HG03159 (cell line): ENCODE results near the gene MAGEA1.
"Not testable (repeated sequence)": the region's sequence is repeated elsewhere in the genome, so short reads cannot be mapped to it uniquely, and the experiment has no call there.

Source experiments
- ATAC-seq: cut with Tn5 transposase; IDR thresholded peaks from one replicate; pipeline ENCODE4 v1.9.1; 2021; ENCODE audit warnings: mild to moderate bottlenecking, moderate library complexity; ENCODE audit not compliant: unreplicated experiment

MAGEA1 gene, protein sequence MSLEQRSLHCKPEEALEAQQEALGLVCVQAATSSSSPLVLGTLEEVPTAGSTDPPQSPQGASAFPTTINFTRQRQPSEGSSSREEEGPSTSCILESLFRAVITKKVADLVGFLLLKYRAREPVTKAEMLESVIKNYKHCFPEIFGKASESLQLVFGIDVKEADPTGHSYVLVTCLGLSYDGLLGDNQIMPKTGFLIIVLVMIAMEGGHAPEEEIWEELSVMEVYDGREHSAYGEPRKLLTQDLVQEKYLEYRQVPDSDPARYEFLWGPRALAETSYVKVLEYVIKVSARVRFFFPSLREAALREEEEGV

DNA sequence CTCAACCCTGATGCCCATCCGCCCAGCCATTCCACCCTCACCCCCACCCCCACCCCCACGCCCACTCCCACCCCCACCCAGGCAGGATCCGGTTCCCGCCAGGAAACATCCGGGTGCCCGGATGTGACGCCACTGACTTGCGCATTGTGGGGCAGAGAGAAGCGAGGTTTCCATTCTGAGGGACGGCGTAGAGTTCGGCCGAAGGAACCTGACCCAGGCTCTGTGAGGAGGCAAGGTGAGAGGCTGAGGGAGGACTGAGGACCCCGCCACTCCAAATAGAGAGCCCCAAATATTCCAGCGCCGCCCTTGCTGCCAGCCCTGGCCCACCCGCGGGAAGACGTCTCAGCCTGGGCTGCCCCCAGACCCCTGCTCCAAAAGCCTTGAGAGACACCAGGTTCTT lies at the start of gene MAGEA1:
Gene MAGEA1 (plus strand): TSS at position 154 of the 400 bp plus-strand sequence. CDS start 3,106 bp downstream, outside the sequence.
- no peak for ATAC-seq

DNA sequence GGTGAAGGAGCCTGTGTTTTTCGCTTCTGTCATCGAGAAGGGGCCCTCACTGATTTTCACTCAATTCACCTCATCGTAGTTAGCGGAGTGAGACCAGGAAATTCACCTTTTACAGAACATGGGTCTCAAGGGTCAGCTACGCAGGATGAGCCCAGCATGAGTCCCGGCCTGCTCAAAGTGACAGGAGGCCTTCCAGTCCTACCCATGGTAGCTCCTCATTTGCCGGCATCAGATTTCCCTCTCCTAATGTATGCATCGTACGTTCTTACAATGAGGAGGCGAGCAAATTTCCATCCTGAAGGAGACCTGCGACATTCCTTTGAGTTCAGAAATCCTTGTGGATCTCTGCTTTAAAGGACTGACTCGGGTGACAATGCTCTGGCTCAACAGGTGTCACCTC lies 46.2 kb upstream of the MAGEA1 start:
- ATAC-seq = not testable (repeated sequence)

DNA sequence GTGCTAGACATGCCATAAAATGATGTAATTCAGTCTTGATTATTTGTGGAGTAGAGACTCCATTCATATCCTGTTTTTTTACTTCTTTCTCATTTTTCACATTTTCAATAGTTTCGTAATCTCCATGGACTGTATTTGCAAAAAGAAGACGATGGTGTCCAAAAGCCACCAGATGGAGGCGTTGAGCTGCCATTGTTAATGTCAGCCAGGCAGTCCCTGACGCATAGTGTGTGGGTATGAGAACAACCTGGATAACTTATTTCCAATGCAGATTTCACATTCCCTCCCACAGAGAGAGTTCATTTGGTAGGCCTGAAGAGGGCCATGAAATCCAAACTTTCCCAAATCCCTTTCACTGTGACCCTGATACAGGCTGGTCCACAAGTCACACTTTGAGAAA lies 40.0 kb upstream of the MAGEA1 start:
- ATAC-seq = not testable (repeated sequence)

DNA sequence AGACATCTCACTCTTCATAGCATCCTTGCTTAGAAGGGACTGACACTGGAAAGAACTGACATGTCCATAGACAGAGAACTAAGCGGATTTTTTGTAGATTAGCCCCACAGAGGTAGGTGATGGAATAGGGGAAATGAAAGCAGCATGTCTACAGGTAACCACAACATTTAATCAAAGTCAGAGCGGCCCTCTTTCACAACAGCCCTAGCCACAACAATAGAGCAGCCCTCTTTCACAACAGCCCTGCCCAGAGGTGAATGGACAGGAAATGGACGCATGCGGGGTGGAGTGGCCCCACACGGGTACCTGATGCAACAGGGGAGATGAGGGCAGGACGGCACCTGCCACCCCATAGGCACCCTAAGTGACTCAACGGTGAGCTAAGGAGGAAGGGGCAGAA lies 32.8 kb upstream of the MAGEA1 start:
- not testable (repeated sequence) for ATAC-seq

DNA sequence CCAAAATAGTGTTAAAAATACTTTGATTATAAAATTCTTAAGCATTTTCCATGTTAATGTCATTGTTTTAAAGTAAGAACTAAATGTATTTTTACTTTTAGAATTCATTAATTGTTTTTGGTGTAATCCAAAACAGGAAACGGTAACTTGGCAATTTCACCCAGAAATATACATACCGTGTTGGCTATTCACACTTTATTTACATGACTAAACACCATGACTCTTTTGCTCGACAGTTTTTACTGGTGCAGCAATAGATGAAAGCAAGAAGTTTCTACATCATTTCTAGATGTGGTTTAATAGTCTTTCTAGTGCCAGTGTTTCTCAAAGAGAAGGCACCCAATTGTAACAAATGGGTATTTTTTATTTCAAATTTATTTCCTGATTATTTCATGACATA lies 25.6 kb upstream of the MAGEA1 start:
- no peak for ATAC-seq

DNA sequence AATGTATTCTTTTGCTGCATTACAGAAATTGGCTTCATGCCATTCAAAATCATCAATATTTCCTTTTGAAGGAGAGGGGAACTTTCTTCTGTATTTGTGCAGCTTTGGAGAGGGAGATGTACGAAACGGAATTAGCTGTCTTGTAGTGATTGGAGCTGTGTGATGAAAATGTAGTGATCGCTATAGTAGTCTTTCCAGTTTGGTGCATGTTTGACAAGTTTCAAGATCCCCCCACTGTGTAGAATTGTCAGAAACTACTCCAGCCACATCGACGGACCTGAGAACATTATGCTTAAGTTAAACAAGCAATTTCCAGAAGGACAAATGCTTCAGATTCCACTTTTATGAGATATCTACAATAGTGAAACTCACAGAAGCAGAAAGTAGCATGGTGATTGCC lies 21.6 kb upstream of the MAGEA1 start:
- ATAC-seq = no peak

DNA sequence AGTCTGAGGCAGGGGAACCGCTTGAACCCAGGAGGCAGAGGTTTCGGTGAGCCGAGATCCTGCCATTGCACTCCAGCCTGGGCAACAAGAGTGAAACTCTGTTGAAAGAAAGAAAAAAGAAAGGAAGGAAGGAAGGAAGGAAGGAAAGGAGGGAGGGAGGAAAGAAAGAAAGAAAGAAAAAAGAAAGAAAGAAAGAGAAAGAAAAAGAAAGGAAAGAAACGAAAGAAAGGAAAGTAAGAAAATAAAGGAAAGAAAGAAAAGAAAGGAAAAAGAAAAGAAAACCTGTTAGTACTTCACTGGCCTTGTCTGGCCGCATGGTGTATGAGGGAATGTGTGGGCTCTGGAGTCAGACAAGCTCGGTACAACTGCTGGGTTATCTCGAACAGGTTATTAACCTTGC lies 20.8 kb upstream of the MAGEA1 start:
- no peak for ATAC-seq

DNA sequence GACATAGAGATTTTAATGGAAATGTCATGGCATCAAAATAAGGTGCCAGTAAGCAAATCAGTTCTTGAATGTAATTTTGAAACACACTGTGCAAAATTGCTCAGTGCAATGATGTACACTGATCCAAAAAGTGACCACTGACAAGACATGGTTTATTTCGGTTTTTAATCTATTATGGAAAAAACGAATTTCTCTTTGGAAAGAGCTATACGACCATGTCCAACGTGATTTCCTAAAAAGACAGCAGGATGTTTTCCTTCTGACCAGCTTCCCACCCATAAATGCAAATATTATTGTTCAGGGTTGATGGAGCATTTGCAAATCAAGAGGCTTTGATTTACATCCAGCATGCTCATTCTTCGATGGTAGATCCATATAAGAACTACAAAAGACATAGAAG lies 17.1 kb upstream of the MAGEA1 start:
- no peak for ATAC-seq

DNA sequence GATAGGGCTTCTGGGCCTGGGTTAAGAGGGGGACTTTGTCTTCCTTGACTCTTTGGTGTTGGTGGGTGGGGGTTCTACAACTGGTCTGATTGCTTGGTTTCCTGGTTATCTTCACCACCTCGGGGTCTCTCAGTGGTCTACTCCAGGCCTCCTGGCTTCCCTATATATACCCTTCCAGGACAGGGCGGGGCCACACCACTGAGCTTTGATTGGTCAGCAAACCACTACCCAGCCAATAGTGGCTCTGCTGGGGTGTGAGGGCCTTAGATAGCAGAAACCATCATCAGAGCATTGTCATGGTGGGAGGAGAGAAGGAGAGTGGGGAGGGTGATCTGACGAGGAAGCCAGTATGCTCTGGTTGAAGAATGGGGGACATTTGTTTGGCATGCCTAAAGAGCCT lies 14.4 kb upstream of the MAGEA1 start:
- ATAC-seq = no peak

DNA sequence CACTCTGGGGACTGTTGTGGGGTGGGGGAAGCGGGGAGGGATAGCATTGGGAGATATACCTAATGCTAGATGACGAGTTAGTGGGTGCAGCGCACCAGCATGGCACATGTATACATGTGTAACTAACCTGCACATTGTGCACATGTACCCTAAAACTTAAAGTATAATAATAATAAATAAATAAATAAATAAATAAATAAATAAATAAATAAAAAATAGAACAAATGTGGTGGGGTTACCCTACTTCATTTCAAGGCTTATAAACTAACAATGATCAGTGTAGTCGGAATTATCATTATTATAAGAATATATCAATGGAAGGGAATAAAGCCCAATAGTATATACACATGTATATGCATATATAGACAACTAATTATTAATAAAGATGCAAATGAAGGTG lies 10.7 kb upstream of the MAGEA1 start:
- ATAC-seq = not testable (repeated sequence)

DNA sequence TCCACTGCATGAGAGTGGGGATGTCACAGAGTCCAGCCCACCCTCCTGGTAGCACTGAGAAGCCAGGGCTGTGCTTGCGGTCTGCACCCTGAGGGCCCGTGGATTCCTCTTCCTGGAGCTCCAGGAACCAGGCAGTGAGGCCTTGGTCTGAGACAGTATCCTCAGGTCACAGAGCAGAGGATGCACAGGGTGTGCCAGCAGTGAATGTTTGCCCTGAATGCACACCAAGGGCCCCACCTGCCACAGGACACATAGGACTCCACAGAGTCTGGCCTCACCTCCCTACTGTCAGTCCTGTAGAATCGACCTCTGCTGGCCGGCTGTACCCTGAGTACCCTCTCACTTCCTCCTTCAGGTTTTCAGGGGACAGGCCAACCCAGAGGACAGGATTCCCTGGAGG lies 2.7 kb downstream of the MAGEA1 start:
- ATAC-seq = no peak

DNA sequence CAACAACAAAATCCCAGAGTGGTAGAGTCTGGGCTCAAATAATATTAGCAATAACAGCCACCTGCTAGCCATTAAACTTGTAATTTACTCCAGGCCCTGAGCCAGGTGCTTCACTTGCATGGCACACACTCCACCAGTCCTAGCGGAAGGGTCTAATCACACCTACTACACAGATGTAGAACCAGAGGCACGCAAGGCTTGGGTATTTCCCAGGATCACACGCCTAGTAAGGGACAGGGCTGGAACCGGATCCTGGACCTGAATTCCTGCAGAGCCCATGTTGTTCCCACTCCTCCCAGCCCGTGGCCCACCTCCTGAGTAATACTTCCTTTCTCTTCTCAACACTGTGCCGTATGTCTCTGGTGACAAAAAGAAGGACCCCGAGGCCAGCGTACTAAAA lies 5.7 kb downstream of the MAGEA1 start:
- no peak for ATAC-seq

DNA sequence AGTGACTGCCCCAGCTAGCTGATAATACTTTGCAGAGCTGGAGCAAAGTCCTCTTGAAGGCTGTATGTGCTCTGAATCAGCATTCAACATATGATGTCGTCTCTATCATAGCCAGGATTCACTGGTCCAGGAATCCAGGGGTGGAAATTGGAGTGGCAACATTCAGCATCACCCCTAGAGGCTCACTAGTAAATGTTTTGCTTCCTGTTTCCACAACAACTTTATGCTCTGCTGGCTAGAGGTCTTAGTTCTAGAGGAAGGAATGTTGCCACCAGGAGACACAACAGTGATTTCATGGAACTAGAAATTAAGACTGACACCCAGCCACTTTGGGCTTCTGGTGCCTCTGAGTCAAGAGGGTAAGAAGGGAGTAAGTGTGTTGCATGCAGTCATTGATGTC lies 11.3 kb downstream of the MAGEA1 start:
- no peak for ATAC-seq

DNA sequence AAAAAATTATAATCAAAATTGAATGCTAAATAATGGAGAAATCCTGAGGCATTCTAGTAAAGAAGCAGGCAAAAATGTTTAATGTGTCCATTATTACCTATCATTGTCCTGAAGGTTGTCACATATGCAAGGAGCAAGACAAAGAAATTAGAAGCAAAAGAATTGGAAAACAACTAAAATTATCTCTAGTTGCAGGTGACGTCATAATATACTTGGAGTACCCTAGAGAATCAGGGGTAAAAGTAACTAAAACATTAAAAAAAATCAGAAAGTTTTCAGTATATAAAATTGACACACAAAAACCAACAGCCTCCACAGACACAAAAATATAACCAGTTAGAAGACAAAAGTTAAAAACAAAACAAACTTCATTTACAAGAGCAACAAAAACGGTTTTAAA lies 21.4 kb downstream of the MAGEA1 start:
- no peak for ATAC-seq

DNA sequence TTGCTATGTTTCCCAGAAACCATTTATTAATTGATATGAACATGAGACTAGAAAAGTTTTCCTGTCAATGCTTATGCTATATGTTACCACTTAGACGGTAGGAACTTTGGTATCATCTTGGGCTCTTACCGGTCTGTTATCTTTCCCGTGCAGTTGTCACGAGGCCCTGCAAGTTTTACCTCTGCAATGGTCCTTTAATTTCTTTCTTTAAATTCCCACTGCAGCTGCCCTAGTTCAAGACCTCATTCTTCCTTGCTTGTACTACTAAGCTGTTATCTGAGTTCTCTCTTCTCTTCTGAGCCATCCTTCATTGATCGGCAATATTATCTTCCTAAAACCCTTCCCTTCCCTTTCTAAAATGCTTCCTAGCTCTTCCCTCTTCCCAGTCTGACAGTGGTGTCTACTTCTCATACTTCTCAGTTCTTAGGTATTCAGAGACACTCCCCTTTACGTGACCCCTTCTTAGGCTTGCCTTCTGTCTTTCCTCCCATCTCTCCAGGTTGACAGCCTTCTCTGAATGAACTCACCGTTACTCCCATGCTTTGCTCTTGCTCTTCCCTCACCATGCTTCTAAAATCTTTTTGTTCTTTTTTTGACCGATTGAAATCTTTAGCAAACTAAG lies 27.5 kb downstream of the MAGEA1 start:
- no peak for ATAC-seq

DNA sequence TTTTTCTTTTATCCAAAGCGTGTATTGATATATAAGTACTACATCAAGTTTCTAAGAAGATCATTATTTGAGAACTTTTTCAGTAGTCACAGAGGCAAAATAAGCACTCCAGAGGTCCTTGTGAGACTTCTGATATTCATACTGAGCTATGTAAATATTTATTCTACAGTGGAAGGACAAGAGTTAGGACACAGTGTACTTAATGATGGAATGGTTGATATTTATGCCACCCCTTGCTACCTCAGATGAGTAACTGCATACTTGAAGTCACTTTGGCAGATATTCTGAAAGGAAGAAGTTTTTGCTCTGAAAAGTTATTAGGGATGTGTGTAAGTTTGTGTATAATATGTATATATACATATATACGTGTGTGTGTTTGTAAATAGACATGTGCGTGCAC lies 30.3 kb downstream of the MAGEA1 start:
- ATAC-seq = no peak

DNA sequence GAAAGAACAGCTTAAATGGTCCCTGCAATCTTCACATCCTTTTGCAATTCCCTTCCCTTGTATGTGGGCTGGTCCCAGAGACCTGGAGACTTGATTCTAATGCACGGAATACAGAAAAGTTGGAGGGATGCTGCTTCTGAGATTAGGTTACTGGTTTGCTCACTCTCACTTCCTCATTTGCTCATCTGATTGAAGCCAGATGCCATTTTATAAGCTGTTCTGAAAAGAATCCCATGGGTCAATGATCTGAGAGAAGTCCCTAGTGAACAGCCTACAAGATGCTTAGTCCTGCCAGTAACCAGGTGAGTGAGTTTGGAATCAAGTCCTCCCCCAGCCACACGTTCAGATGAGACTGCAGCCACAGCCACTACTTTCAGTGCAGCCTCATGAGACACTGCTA lies 35.9 kb downstream of the MAGEA1 start:
- peak; percentile 80 for ATAC-seq

DNA sequence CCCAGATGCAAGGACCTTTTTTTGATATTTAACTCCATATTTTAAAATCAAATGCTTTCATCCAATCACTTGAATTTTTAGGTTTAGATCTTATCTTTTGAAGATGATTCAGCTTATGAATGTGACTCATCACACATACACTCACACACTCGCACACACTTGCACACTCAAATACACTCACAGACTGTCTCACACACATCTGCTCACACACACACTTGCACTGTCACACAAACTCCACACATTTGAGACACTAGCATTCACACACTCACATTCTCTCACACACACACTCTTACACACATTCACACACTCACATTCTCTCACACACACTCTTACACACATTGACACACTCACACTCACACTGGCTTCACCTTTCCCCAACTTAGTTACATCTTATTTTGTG lies 37.8 kb downstream of the MAGEA1 start:
- ATAC-seq = no peak

DNA sequence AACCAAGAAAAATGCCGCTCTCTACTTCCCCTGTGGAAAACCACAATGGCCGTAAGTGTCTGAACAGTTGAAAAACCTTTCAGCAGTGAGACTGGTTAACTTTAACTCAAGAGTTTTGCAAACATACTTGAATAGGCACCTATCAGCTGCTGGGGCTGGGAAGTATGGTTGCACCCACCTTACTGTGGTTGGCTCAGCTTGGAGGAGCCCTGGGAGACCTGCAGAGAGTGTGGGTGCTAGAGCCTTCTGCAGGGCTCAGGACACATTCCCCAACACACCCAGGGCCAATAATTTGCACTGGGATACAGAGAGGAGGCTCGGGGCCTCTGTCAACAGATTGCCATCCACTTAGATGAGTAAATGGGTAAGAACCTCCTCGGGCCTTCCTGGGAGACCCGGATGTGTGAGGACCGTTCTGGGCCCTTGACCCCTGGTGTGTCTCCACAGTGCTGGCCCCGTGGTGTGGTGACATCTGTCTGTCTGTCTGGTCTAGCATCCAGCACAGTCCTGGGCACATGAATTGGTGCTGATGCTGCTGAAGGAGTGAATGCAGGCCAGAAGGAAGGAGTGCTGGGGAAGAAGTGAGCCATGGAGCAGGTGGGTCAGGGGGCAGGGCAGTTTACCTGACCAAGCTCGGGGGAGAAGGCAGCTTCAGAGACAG lies 46.5 kb downstream of the MAGEA1 start:
- ATAC-seq = no peak

DNA sequence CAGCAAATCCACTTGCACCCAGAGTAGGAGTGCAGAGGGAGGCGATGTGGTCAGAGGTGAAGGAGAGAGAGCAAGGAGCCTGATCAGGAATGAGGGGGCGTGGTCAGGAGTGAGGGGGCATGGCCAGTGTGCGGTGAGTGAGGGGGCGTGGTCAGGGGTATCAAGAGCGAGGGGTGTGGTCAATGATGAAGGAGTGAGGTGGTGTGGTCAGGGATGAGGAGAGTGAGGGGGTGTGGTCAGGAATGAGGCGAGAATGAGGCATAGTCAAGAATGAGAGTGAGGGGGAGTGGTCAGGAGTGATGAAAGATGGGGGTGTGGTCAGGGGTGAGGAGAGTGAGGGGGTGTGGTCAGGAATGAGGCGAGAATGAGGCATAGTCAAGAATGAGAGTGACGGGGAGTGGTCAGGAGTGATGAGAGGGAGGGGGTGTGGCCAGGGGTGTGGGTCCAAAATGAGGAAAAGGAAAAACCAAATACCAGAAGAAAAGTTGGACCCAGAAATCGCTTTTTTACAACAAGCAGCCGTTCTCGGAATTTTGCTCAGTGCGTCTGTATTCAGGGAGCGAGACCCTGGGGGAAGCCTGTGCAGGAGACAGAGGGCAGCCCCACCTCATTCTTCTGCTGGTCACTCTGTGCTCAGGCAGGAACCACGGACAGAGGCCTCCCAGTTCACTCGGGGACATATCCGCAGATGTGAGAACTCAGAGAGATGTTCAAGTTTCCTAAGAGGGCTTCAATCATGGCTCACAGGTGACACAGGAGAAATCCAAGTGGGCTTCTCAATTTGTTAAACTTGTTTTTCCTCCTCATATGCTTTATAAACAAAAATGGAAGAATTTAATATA lies 47.5 kb downstream of the MAGEA1 start:
- no peak for ATAC-seq
